Muscle of arm (tissue), 12 donors: ENCODE results near the gene SCN7A. TPM values are rescaled to one million over a fixed set of nuclear protein-coding genes. Genes with fewer than 3 reads are reported as not detected.

Experiments
- DNase-seq: peaks from one replicate; pipeline ENCODE4 v3.0.0-alpha.2; 2013
- polyA plus RNA-seq, 12 donors: library from polyadenylated mRNA; unstranded; fragments of 120-200 nt; gene quantifications; one replicate each; pipeline ENCODE4 v1.2.1, GENCODE V29; 2013; ENCODE audit not compliant: insufficient read length in 12 of 12

The SCN7A gene
- polyA plus RNA-seq, 12 donors = 22.3 to 99.2 (median 63.0) TPM

GRCh38 chr2:166405569-166405926 lies 88.5 kb downstream of the SCN7A start:
- no peak for DNase-seq

- no peak for DNase-seq
These were observed 89.0 kb downstream of the SCN7A start for GRCh38 chr2:166404831-166405568.

- DNase-seq = no peak
These were observed 99.8 kb downstream of the SCN7A start for GRCh38 chr2:166394245-166394644.

GRCh38 chr2:166393008-166393407 lies 101.0 kb downstream of the SCN7A start:
- no peak for DNase-seq

GRCh38 chr2:166388481-166389070 lies 105.5 kb downstream of the SCN7A start:
- peak; percentile 25 for DNase-seq

GRCh38 chr2:166385313-166385712 lies 108.7 kb downstream of the SCN7A start:
- DNase-seq = no peak

- DNase-seq = peak; percentile 34
These were observed 109.3 kb downstream of the SCN7A start for GRCh38 chr2:166384774-166385173.

GRCh38 chr2:166382448-166382847 lies 111.6 kb downstream of the SCN7A start:
- no peak for DNase-seq

- DNase-seq = no peak
These were observed 113.4 kb downstream of the SCN7A start for GRCh38 chr2:166380615-166381014.

- DNase-seq = no peak
These were observed 117.2 kb downstream of the SCN7A start for GRCh38 chr2:166376873-166377272.

GRCh38 chr2:166376488-166376828 lies 117.6 kb downstream of the SCN7A start:
- no peak for DNase-seq

GRCh38 chr2:166375736-166376487 lies 118.1 kb downstream of the SCN7A start, which contains the start of gene SCN9A:
TSS of gene SCN9A (minus strand) at chr2:166375944. CDS start at chr2:166311756, 64,188 bp downstream.
- peak; percentile 57 for DNase-seq

GRCh38 chr2:166375195-166375735 lies 118.8 kb downstream of the SCN7A start:
- DNase-seq = peak; percentile 20

- DNase-seq = no peak
These were observed 120.1 kb downstream of the SCN7A start for GRCh38 chr2:166373951-166374350.

GRCh38 chr2:166373539-166373938 lies 120.5 kb downstream of the SCN7A start:
- DNase-seq = no peak

GRCh38 chr2:166373105-166373504 lies 120.9 kb downstream of the SCN7A start:
- DNase-seq = no peak

- no peak for DNase-seq
These were observed 122.0 kb downstream of the SCN7A start for GRCh38 chr2:166372046-166372445.

GRCh38 chr2:166365803-166366420 lies 128.1 kb downstream of the SCN7A start:
- DNase-seq = no peak

- no peak for DNase-seq
These were observed 128.8 kb downstream of the SCN7A start for GRCh38 chr2:166365239-166365638.

GRCh38 chr2:166364476-166365161 lies 129.4 kb downstream of the SCN7A start:
- DNase-seq = no peak

GRCh38 chr2:166361351-166362153 lies 132.5 kb downstream of the SCN7A start:
- no peak for DNase-seq
